SH-SY5Y (cell line): ENCODE data around the gene STXBP6.

Source experiments
- GATA2 ChIP-seq: IDR thresholded peaks from 2 replicates; pipeline ENCODE4 v1.6.1; 2011; ENCODE audit warnings: mild to moderate bottlenecking, low read depth, low read length
- GATA3 ChIP-seq: IDR thresholded peaks from 2 replicates; pipeline ENCODE4 v1.6.1; 2011; ENCODE audit warnings: low read depth, mild to moderate bottlenecking, low read length, moderate library complexity

- TF ChIP-seq GATA3 = no peak
- TF ChIP-seq GATA2 = no peak
These were observed 188.8 kb downstream of the STXBP6 start for GRCh38 chr14:24861083-24861630.
